ENCODE measurements around the gene INTS6L.

INTS6L gene

GRCh38 chrX:135512508-135513129 is 7.8 kb upstream of the INTS6L start:
- Mint-ChIP-seq H3K27me3 (ENCODE audit: low read depth) (no peaks in the 10 kb centered on the region), H3K27ac (no peak overlapping the region)

GRCh38 chrX:135513130-135513515 is 7.3 kb upstream of the INTS6L start:
- Mint-ChIP-seq H3K27me3 (ENCODE audit: low read depth) (no peaks in the 10 kb centered on the region), H3K36me3 (ENCODE audit: low read depth) (peaks cover 1% of the 10 kb centered on the region), H3K4me1 (ENCODE audit: low read depth) (no peaks in the 10 kb centered on the region), H3K9me3 (no peaks in the 10 kb centered on the region), H3K4me3 (no peak overlapping the region), H3K27ac (no peak overlapping the region)

More at GRCh38 chrX:135512508-135513129, 7.8 kb upstream of the INTS6L start:
- peaks cover 1% of the 10 kb centered on the region for H3K36me3 Mint-ChIP-seq (ENCODE audit: low read depth)
- no peaks in the 10 kb centered on the region for H3K9me3 Mint-ChIP-seq
- no peak overlapping the region for H3K4me3 Mint-ChIP-seq
- H3K4me1 Mint-ChIP-seq (ENCODE audit: low read depth): no peaks in the 10 kb centered on the region

GRCh38 chrX:135516376-135516775 is 4.1 kb upstream of the INTS6L start:
- Mint-ChIP-seq H3K9me3 (no peaks in the 10 kb centered on the region), H3K4me3 (no peak overlapping the region), H3K27ac (no peak overlapping the region), H3K36me3 (ENCODE audit: low read depth) (peaks cover 4% of the 10 kb centered on the region), H3K4me1 (ENCODE audit: low read depth) (peaks cover 4% of the 10 kb centered on the region), H3K27me3 (ENCODE audit: low read depth) (no peaks in the 10 kb centered on the region)

GRCh38 chrX:135518161-135518560 is 2.3 kb upstream of the INTS6L start:
- H3K36me3 Mint-ChIP-seq (ENCODE audit: low read depth): peaks cover 4% of the 10 kb centered on the region
- no peak overlapping the region for H3K27ac Mint-ChIP-seq
- peaks cover 12% of the 10 kb centered on the region for H3K4me1 Mint-ChIP-seq (ENCODE audit: low read depth)
- H3K27me3 Mint-ChIP-seq (ENCODE audit: low read depth): no peaks in the 10 kb centered on the region
- H3K9me3 Mint-ChIP-seq: no peaks in the 10 kb centered on the region
- H3K4me3 Mint-ChIP-seq: no peak overlapping the region

GRCh38 chrX:135520022-135520552 is 373 bp upstream of the INTS6L start:
- Mint-ChIP-seq H3K4me3 (peak overlapping the region; percentile 100), H3K4me1 (ENCODE audit: low read depth) (peaks cover 27% of the 10 kb centered on the region), H3K9me3 (no peaks in the 10 kb centered on the region), H3K27ac (peak overlapping the region; percentile 100), H3K36me3 (ENCODE audit: low read depth) (peaks cover 6% of the 10 kb centered on the region), H3K27me3 (ENCODE audit: low read depth) (no peaks in the 10 kb centered on the region)

GRCh38 chrX:135521405-135522131 is 1.1 kb downstream of the INTS6L start:
- H3K27ac Mint-ChIP-seq: peak overlapping the region; percentile 97
- H3K27me3 Mint-ChIP-seq (ENCODE audit: low read depth): no peaks in the 10 kb centered on the region
- H3K4me1 Mint-ChIP-seq (ENCODE audit: low read depth): peaks cover 39% of the 10 kb centered on the region

GRCh38 chrX:135522132-135522530 is 1.7 kb downstream of the INTS6L start:
- peak overlapping the region; percentile 97 for H3K27ac Mint-ChIP-seq
- H3K4me1 Mint-ChIP-seq (ENCODE audit: low read depth): peaks cover 41% of the 10 kb centered on the region
- H3K4me3 Mint-ChIP-seq: peak overlapping the region; percentile 100
- H3K9me3 Mint-ChIP-seq: no peaks in the 10 kb centered on the region
- no peaks in the 10 kb centered on the region for H3K27me3 Mint-ChIP-seq (ENCODE audit: low read depth)
- H3K36me3 Mint-ChIP-seq (ENCODE audit: low read depth): peaks cover 16% of the 10 kb centered on the region

More at GRCh38 chrX:135521405-135522131, 1.1 kb downstream of the INTS6L start:
- Mint-ChIP-seq H3K36me3 (ENCODE audit: low read depth) (peaks cover 14% of the 10 kb centered on the region), H3K4me3 (peak overlapping the region; percentile 100), H3K9me3 (no peaks in the 10 kb centered on the region)

GRCh38 chrX:135522878-135523693 is 2.6 kb downstream of the INTS6L start:
- no peaks in the 10 kb centered on the region for H3K9me3 Mint-ChIP-seq
- H3K36me3 Mint-ChIP-seq (ENCODE audit: low read depth): peaks cover 18% of the 10 kb centered on the region
- H3K4me3 Mint-ChIP-seq: peak overlapping the region; percentile 100
- H3K27me3 Mint-ChIP-seq (ENCODE audit: low read depth): no peaks in the 10 kb centered on the region
- peaks cover 47% of the 10 kb centered on the region for H3K4me1 Mint-ChIP-seq (ENCODE audit: low read depth)
- H3K27ac Mint-ChIP-seq: peak overlapping the region; percentile 97

GRCh38 chrX:135528254-135528653 is 7.8 kb downstream of the INTS6L start:
- H3K36me3 Mint-ChIP-seq (ENCODE audit: low read depth): peaks cover 18% of the 10 kb centered on the region
- peaks cover 50% of the 10 kb centered on the region for H3K4me1 Mint-ChIP-seq (ENCODE audit: low read depth)
- no peak overlapping the region for H3K27ac Mint-ChIP-seq
- no peaks in the 10 kb centered on the region for H3K9me3 Mint-ChIP-seq
- no peak overlapping the region for H3K4me3 Mint-ChIP-seq
- no peaks in the 10 kb centered on the region for H3K27me3 Mint-ChIP-seq (ENCODE audit: low read depth)

- Mint-ChIP-seq H3K27me3 (ENCODE audit: low read depth) (no peaks in the 10 kb centered on the region), H3K36me3 (ENCODE audit: low read depth) (peaks cover 18% of the 10 kb centered on the region), H3K9me3 (no peaks in the 10 kb centered on the region), H3K27ac (no peak overlapping the region), H3K4me1 (ENCODE audit: low read depth) (peaks cover 48% of the 10 kb centered on the region), H3K4me3 (no peak overlapping the region)
Observed at GRCh38 chrX:135528756-135529155, 8.3 kb downstream of the INTS6L start.

- Mint-ChIP-seq H3K9me3 (no peaks in the 10 kb centered on the region), H3K27me3 (ENCODE audit: low read depth) (no peaks in the 10 kb centered on the region), H3K27ac (no peak overlapping the region), H3K36me3 (ENCODE audit: low read depth) (peaks cover 19% of the 10 kb centered on the region), H3K4me3 (no peak overlapping the region), H3K4me1 (ENCODE audit: low read depth) (peaks cover 41% of the 10 kb centered on the region)
Observed at GRCh38 chrX:135530097-135530496, 9.6 kb downstream of the INTS6L start.

- Mint-ChIP-seq H3K4me1 (ENCODE audit: low read depth) (peaks cover 35% of the 10 kb centered on the region), H3K36me3 (ENCODE audit: low read depth) (peaks cover 11% of the 10 kb centered on the region), H3K9me3 (no peaks in the 10 kb centered on the region), H3K4me3 (no peak overlapping the region), H3K27ac (no peak overlapping the region), H3K27me3 (ENCODE audit: low read depth) (no peaks in the 10 kb centered on the region)
Observed at GRCh38 chrX:135531813-135532212, 11.4 kb downstream of the INTS6L start.

GRCh38 chrX:135535077-135535940 is 14.8 kb downstream of the INTS6L start:
- Mint-ChIP-seq H3K4me1 (ENCODE audit: low read depth) (peaks cover 40% of the 10 kb centered on the region), H3K4me3 (no peak overlapping the region), H3K27me3 (ENCODE audit: low read depth) (no peaks in the 10 kb centered on the region), H3K9me3 (no peaks in the 10 kb centered on the region), H3K36me3 (ENCODE audit: low read depth) (peaks cover 10% of the 10 kb centered on the region), H3K27ac (no peak overlapping the region)

GRCh38 chrX:135536877-135537276 is 16.4 kb downstream of the INTS6L start:
- Mint-ChIP-seq H3K27me3 (ENCODE audit: low read depth) (no peaks in the 10 kb centered on the region), H3K9me3 (no peaks in the 10 kb centered on the region), H3K36me3 (ENCODE audit: low read depth) (peaks cover 7% of the 10 kb centered on the region), H3K4me1 (ENCODE audit: low read depth) (peaks cover 31% of the 10 kb centered on the region), H3K27ac (peak overlapping the region; percentile 32), H3K4me3 (no peak overlapping the region)
